CD14-positive monocyte (primary cell): ENCODE data around the gene ZBTB43. TPM values are rescaled to one million over a fixed set of nuclear protein-coding genes. Genes with fewer than 3 reads are reported as not detected.

ENCODE experiments used
- DNase-seq, 3 donors: peaks; one replicate each; pipeline ENCODE4 v3.0.0-alpha.2; 2011 to 2022
- H2AFZ ChIP-seq: 2 replicates; pipeline ENCODE4 v1.6.0; 2012; ENCODE audit warnings: mild to moderate bottlenecking, low read depth, low read length, inconsistent platforms; ENCODE audit not compliant: insufficient read depth, poor library complexity, severe bottlenecking
- H3K27ac ChIP-seq, 2 donors: 1 replicate in 1 of 2; 2 replicates in 1 of 2; pipeline ENCODE4 v1.5.1; 2012 to 2013; ENCODE audit warnings: low read length in 2 of 2, control low read depth in 1 of 2, inconsistent platforms in 1 of 2, low read depth in 1 of 2, mild to moderate bottlenecking in 1 of 2
- H3K27me3 ChIP-seq, 2 donors: one replicate each; pipeline versions ENCODE4 v1.6.0 to v1.6.1; 2011 to 2013; ENCODE audit warnings: low read length in 2 of 2; ENCODE audit not compliant: control insufficient read depth in 2 of 2, insufficient read depth in 2 of 2
- H3K36me3 ChIP-seq, 2 donors: replicated peaks in 1 of 2; 1 replicate in 1 of 2; 2 replicates in 1 of 2; pipeline versions ENCODE4 v1.5.1 to v1.6.1; 2012 to 2013; ENCODE audit warnings: low read length in 2 of 2, control low read depth in 1 of 2, inconsistent platforms in 1 of 2, mild to moderate bottlenecking in 1 of 2; ENCODE audit not compliant: insufficient read depth in 2 of 2, control insufficient read depth in 1 of 2
- H3K4me1 ChIP-seq, 2 donors: 1 replicate in 1 of 2; 2 replicates in 1 of 2; pipeline versions ENCODE4 v1.5.1 to v1.6.1; 2012 to 2013; ENCODE audit warnings: low read length in 2 of 2, control low read depth in 1 of 2, inconsistent platforms in 1 of 2, mild to moderate bottlenecking in 1 of 2, moderate library complexity in 1 of 2; ENCODE audit not compliant: insufficient read depth in 2 of 2, control insufficient read depth in 1 of 2
- H3K4me2 ChIP-seq: replicated peaks from 2 replicates; pipeline ENCODE3; 2012; ENCODE audit warnings: low read length, moderate library complexity, mild to moderate bottlenecking; ENCODE audit not compliant: poor library complexity, severe bottlenecking; ENCODE audit errors: extremely low read depth
- H3K4me3 ChIP-seq, 3 experiments: fragments of 200-600 bp in 1 of 3; sonication (generic) in 1 of 3; replicated peaks in 1 of 3; 1 replicate in 2 of 3; 2 replicates in 1 of 3; pipeline ENCODE4 v1.5.1; 2011 to 2013; ENCODE audit warnings: low read length in 3 of 3, mild to moderate bottlenecking in 3 of 3, control low read depth in 2 of 3, low read depth in 2 of 3, inconsistent platforms in 1 of 3, moderate library complexity in 1 of 3
- H3K79me2 ChIP-seq: 2 replicates; pipeline ENCODE4 v1.6.0; 2012; ENCODE audit warnings: mild to moderate bottlenecking, control low read depth, inconsistent platforms, low read length, moderate library complexity; ENCODE audit not compliant: insufficient read depth
- H3K9ac ChIP-seq: 2 replicates; pipeline ENCODE4 v1.6.0; 2017; ENCODE audit warnings: low read length, mild to moderate bottlenecking; ENCODE audit not compliant: insufficient read depth, poor library complexity, severe bottlenecking
- H3K9me3 ChIP-seq, 2 donors: replicated peaks in 1 of 2; 1 replicate in 1 of 2; 2 replicates in 1 of 2; pipeline versions ENCODE4 v1.5.1 to v1.6.1; 2012 to 2013; ENCODE audit warnings: low read length in 2 of 2, control low read depth in 1 of 2; ENCODE audit not compliant: control insufficient read depth in 1 of 2, insufficient read depth in 1 of 2
- H4K20me1 ChIP-seq: 2 replicates; pipeline ENCODE4 v1.6.0; 2012; ENCODE audit warnings: mild to moderate bottlenecking, low read length, control low read depth, moderate library complexity; ENCODE audit not compliant: insufficient read depth
- H3K27ac Mint-ChIP-seq, 7 donors: one replicate each; pipeline ENCODE4 v1.8.0; 2020; ENCODE audit warnings: mild to moderate bottlenecking in 7 of 7, mixed read lengths in 7 of 7, moderate library complexity in 6 of 7, inconsistent platforms in 2 of 7
- H3K27me3 Mint-ChIP-seq, 3 donors: one replicate each; pipeline ENCODE4 v1.8.0; 2021 to 2022; ENCODE audit warnings: low read depth in 3 of 3, mild to moderate bottlenecking in 3 of 3, mixed read lengths in 3 of 3, moderate library complexity in 3 of 3, inconsistent platforms in 1 of 3
- H3K36me3 Mint-ChIP-seq, 2 donors: one replicate each; pipeline ENCODE4 v1.8.0; 2020; ENCODE audit warnings: mixed read lengths in 2 of 2, inconsistent platforms in 1 of 2, mild to moderate bottlenecking in 1 of 2
- H3K4me1 Mint-ChIP-seq: one replicate; pipeline ENCODE4 v1.8.0; 2020; ENCODE audit warnings: mild to moderate bottlenecking, mixed read lengths
- H3K4me3 Mint-ChIP-seq, 2 donors: one replicate each; pipeline ENCODE4 v1.8.0; 2020; ENCODE audit warnings: mild to moderate bottlenecking in 2 of 2, mixed read lengths in 2 of 2, moderate library complexity in 1 of 2
- H3K9me3 Mint-ChIP-seq, 7 donors: one replicate each; pipeline ENCODE4 v1.8.0; 2020 to 2022; ENCODE audit warnings: mixed read lengths in 7 of 7, mild to moderate bottlenecking in 6 of 7, moderate library complexity in 6 of 7, inconsistent platforms in 2 of 7
- WGBS: methylation state at CpG from one replicate; pipeline ENCODE4 v1.1.5; 2013; ENCODE audit warnings: missing lambda C conversion rate; ENCODE audit not compliant: insufficient coverage; 5-methylcytosine and 5-hydroxymethylcytosine counted together
- intact Hi-C, 2 donors: fragments of 100-400 bp; cut with micrococcal nuclease; formaldehyde crosslinking; loops; one replicate each; pipeline versions ENCODE4 v1.15.0 to v1.15.1; 2023
- polyA plus RNA-seq, 3 donors: library from polyadenylated mRNA; depleted of rRNA in 1 of 3; unstranded in 2 of 3; stranded (reverse) in 1 of 3; fragments of 300-500 nt in 2 of 3; fragments of >200 nt in 1 of 3; fragmentation: Illumina TruSeq in 2 of 3; gene quantifications; 1 replicate in 2 of 3; 2 replicates in 1 of 3; pipeline ENCODE4 v1.2.3, GENCODE V29; 2012 to 2021
- TF ChIP-seq, protein P1 (sequence below): fragments of 200-600 bp; IDR thresholded peaks from one replicate; pipeline ENCODE4 v1.8.0; 2022; ENCODE audit warnings: antibody characterized with exemption, mild to moderate bottlenecking

ZBTB43 gene
- polyA plus RNA-seq, 3 donors = 6.1 to 15.9 (median 6.8) TPM

DNA sequence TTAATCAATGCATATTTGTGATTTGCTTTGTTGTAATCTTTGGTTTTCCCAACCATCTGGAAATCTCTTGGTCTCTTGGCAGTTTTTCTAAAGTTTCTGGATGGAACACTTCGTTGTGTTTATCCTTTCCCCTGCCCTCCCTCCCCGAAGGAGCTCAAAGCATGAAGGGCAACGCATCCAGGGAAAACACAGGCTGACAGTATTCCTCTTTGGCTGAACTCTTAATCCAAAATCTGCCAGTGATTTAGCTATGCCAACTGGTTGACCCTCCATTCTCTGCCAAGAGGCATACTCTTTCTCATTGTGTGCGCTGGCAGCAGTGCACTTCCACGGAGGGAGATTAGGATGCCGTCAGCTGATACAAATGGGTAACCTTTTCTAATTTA, 76.1 kb downstream of the ZBTB43 start:
- Histone ChIP-seq H3K9ac (no peak overlapping the region), H3K4me2 (no peak overlapping the region), H3K36me3 (peaks cover 43 to 72% of the 10 kb centered on the region in 2 donors), H3K9me3 (no peaks in the 10 kb centered on the region), H3K27ac (no peak overlapping the region), H3K4me3 (no peak overlapping the region), H3K79me2 (peaks cover 80% of the 10 kb centered on the region), H2AFZ (no peak overlapping the region), H3K27me3 (no peaks in the 10 kb centered on the region), H3K4me1 (peaks cover 11 to 17% of the 10 kb centered on the region in 2 donors), H4K20me1 (peaks cover 98% of the 10 kb centered on the region)
- Mint-ChIP-seq H3K4me1 (peaks cover 28% of the 10 kb centered on the region), H3K9me3 (no peaks in the 10 kb centered on the region), H3K4me3 (no peak overlapping the region), H3K27ac (peak overlapping the region in 1 of 7 donors; percentile 11), H3K36me3 (peaks cover 48 to 72% of the 10 kb centered on the region in 2 donors), H3K27me3 (no peaks in the 10 kb centered on the region)
- WGBS = 94% methylated on average over 2 of the region's 6 CpGs
- intact Hi-C loops = no loop called here
- TF ChIP-seq, protein P1, sequence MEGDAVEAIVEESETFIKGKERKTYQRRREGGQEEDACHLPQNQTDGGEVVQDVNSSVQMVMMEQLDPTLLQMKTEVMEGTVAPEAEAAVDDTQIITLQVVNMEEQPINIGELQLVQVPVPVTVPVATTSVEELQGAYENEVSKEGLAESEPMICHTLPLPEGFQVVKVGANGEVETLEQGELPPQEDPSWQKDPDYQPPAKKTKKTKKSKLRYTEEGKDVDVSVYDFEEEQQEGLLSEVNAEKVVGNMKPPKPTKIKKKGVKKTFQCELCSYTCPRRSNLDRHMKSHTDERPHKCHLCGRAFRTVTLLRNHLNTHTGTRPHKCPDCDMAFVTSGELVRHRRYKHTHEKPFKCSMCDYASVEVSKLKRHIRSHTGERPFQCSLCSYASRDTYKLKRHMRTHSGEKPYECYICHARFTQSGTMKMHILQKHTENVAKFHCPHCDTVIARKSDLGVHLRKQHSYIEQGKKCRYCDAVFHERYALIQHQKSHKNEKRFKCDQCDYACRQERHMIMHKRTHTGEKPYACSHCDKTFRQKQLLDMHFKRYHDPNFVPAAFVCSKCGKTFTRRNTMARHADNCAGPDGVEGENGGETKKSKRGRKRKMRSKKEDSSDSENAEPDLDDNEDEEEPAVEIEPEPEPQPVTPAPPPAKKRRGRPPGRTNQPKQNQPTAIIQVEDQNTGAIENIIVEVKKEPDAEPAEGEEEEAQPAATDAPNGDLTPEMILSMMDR = no peak
- DNase-seq = no peak

DNA sequence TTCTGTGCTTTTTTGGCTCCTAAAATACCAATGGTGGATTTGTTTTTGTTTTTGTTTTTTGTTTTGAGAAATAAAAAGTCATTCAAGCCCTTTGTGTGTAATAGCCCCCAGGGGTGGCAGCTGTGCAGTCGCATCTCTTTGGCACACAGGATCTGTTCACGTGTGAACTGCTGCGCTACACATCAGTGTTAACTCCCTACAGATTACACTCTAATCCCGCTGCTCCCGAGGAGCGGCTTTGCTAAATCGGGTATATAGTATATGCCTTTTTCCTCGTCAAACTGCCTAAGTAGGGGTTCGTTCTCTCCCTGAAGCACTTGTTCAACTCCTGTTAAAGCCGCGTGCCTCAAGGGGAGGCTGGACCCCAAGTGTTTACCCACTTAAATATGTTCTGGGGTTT, 77.9 kb downstream of the ZBTB43 start:
- Mint-ChIP-seq H3K36me3 (peaks cover 47 to 70% of the 10 kb centered on the region in 2 donors), H3K27me3 (no peaks in the 10 kb centered on the region), H3K4me3 (no peak overlapping the region), H3K9me3 (peaks cover 0 to 1% (median 0%) of the 10 kb centered on the region in 7 donors), H3K27ac (no peak overlapping the region), H3K4me1 (peaks cover 26% of the 10 kb centered on the region)
- Histone ChIP-seq H3K79me2 (peaks cover 64% of the 10 kb centered on the region), H3K4me2 (no peak overlapping the region), H3K9ac (no peak overlapping the region), H3K27ac (no peak overlapping the region), H4K20me1 (peaks cover 92% of the 10 kb centered on the region), H3K9me3 (no peaks in the 10 kb centered on the region), H3K4me1 (peaks cover 11 to 17% of the 10 kb centered on the region in 2 donors), H3K27me3 (no peaks in the 10 kb centered on the region), H3K4me3 (no peak overlapping the region), H2AFZ (no peak overlapping the region), H3K36me3 (peaks cover 43 to 61% of the 10 kb centered on the region in 2 donors)
- no peak for DNase-seq
- TF ChIP-seq, protein P1 = no peak
- intact Hi-C loops = no loop called here
- WGBS = 96% methylated on average over 4 of the region's 11 CpGs
